K562 (cell line): Measurements from ENCODE around the gene SDK1. TPM values are rescaled to one million over a fixed set of nuclear protein-coding genes. Genes with fewer than 3 reads are reported as not detected.

ENCODE experiments used
- ATAC-seq: fragments of 200-7000 bp; cut with Tn5 transposase; 3 replicates; pipeline ENCODE4 v1.9.1; 2020; ENCODE audit warnings: moderate library complexity
- BruUV-seq: library from RNA; stranded (reverse); fragments of 400-500 nt; replicated peaks from 2 replicates; lab custom pipeline; 2021; lab: Mats Ljungman, UMichigan
- CTCF ChIA-PET: fragments of 300-600 bp; formaldehyde crosslinking; extraction: SDS; loops from one replicate; lab custom pipeline; 2021; ENCODE audit warnings: low intra/inter-chr PET ratio; lab: Yijun Ruan, JAX
- POLR2A ChIA-PET: fragments of 300-600, 350-650 bp; sonication (Branson Sonifier 250); formaldehyde crosslinking; extraction: SDS; loops from one replicate; lab custom pipeline; 2021; ENCODE audit warnings: antibody characterized with exemption, inconsistent platforms; lab: Yijun Ruan, JAX
- DNase-seq, 4 experiments: peaks; one replicate each; pipeline versions ENCODE4 v3.0.0 to v3.0.0-alpha.2; 2011 to 2018; ENCODE audit warnings: low spot score in 3 of 4, mixed read lengths in 3 of 4; ENCODE audit errors: extremely low read depth in 1 of 4
- FAIRE-seq: peaks from 2 replicates; lab custom pipeline; 2011; peaks lifted over from hg19 to GRCh38; lab: Jason Lieb, UNC
- H2AFZ ChIP-seq: 2 replicates; pipeline ENCODE4 v1.6.0; 2011; ENCODE audit warnings: low read depth, low read length, control low read depth, inconsistent platforms
- H3K27ac ChIP-seq: fragments of 200-600 bp; 3 replicates; pipeline ENCODE4 v1.8.0; 2011; ENCODE audit warnings: low read depth, mild to moderate bottlenecking, control low read depth, inconsistent platforms, low read length, moderate library complexity, mixed read lengths; ENCODE audit errors: extremely low read depth
- H3K27me3 ChIP-seq, 2 experiments: fragments of 300-600 bp in 1 of 2; 2 replicates in 1 of 2; 3 replicates in 1 of 2; pipeline versions ENCODE4 v1.6.0 to v1.8.0; 2011; ENCODE audit warnings: inconsistent platforms in 2 of 2, low read length in 2 of 2, mild to moderate bottlenecking in 1 of 2, mixed read lengths in 1 of 2, moderate library complexity in 1 of 2; ENCODE audit not compliant: control insufficient read depth in 2 of 2, insufficient read depth in 2 of 2
- H3K36me3 ChIP-seq: fragments of 300-600 bp; 3 replicates; pipeline ENCODE4 v1.8.0; 2011; ENCODE audit warnings: mild to moderate bottlenecking, low read length, inconsistent platforms; ENCODE audit not compliant: control insufficient read depth, insufficient read depth
- H3K4me1 ChIP-seq, 2 experiments: fragments of 200-600 bp in 1 of 2; replicated peaks in 1 of 2; 2 replicates in 1 of 2; 3 replicates in 1 of 2; pipeline versions ENCODE4 v1.5.1 to v1.8.0; 2011; ENCODE audit warnings: inconsistent platforms in 2 of 2, low read length in 2 of 2, mild to moderate bottlenecking in 1 of 2, mixed read lengths in 1 of 2, moderate library complexity in 1 of 2; ENCODE audit not compliant: control insufficient read depth in 2 of 2, insufficient read depth in 2 of 2
- H3K4me2 ChIP-seq: 2 replicates; pipeline ENCODE4 v1.6.1; 2011; ENCODE audit warnings: low read length, control low read depth, inconsistent platforms, mixed read lengths; ENCODE audit not compliant: insufficient read depth
- H3K4me3 ChIP-seq: fragments of 200-600 bp; sonication (generic), shearing (Covaris generic); 2 replicates; pipeline ENCODE4 v1.5.1; 2016; ENCODE audit warnings: control low read depth, inconsistent platforms
- H3K79me2 ChIP-seq: fragments of 200-600 bp; 3 replicates; pipeline ENCODE4 v1.8.0; 2011; ENCODE audit warnings: low read length, inconsistent platforms; ENCODE audit not compliant: control insufficient read depth, insufficient read depth
- H3K9ac ChIP-seq, 2 experiments: 2 replicates each; pipeline versions ENCODE4 v1.6.0 to v1.6.1; 2011; ENCODE audit warnings: low read depth in 2 of 2, low read length in 2 of 2, control low read depth in 1 of 2, inconsistent platforms in 1 of 2, mild to moderate bottlenecking in 1 of 2, mixed read lengths in 1 of 2; ENCODE audit not compliant: insufficient read depth in 1 of 2
- H3K9me1 ChIP-seq: one replicate; pipeline ENCODE4 v1.6.0; 2011; ENCODE audit warnings: inconsistent platforms, mild to moderate bottlenecking, low read length, moderate library complexity; ENCODE audit not compliant: control insufficient read depth, insufficient read depth
- H3K9me3 ChIP-seq: replicated peaks from 2 replicates; pipeline ENCODE4 v1.5.1; 2011; ENCODE audit warnings: low read depth, low read length, inconsistent platforms; ENCODE audit not compliant: control insufficient read depth, insufficient read depth
- H4K20me1 ChIP-seq: replicated peaks from 2 replicates; pipeline ENCODE4 v1.6.1; 2011; ENCODE audit warnings: low read length, inconsistent platforms, mixed read lengths; ENCODE audit not compliant: control insufficient read depth, insufficient read depth
- ATF7 ChIP-seq: fragments of 450-650 bp; IDR thresholded peaks from 2 replicates; pipeline ENCODE4 v1.7.1; 2014; ENCODE audit warnings: mild to moderate bottlenecking, moderate library complexity
- CHD4 ChIP-seq: fragments of 200-600 bp; sonication (generic); IDR thresholded peaks from 3 replicates; pipeline ENCODE4 v1.6.1; 2012; ENCODE audit warnings: low read depth, mild to moderate bottlenecking, mixed read lengths, low read length, inconsistent platforms; ENCODE audit not compliant: insufficient read depth, insufficient replicate concordance, poor library complexity, severe bottlenecking
- CSDE1 ChIP-seq, 2 experiments: fragments of 450-650 bp; IDR thresholded peaks; 2 replicates each; pipeline ENCODE4 v1.6.1; 2016; ENCODE audit warnings: mild to moderate bottlenecking in 1 of 2
- GABPB2 ChIP-seq: fragments of 250-450 bp; sonication (Bioruptor Pico); conservative IDR thresholded peaks from 2 replicates; pipeline ENCODE4 v1.5.1; 2021; ENCODE audit warnings: mild to moderate bottlenecking
- HDAC8 ChIP-seq: fragments of 450-650 bp; IDR thresholded peaks from 2 replicates; pipeline ENCODE4 v1.6.1; 2016; ENCODE audit warnings: mild to moderate bottlenecking, missing genetic modification characterization, moderate library complexity, missing compliant biosample characterization
- HNRNPH1 ChIP-seq: fragments of 200-400 bp; formaldehyde crosslinking; optimal IDR thresholded peaks from 2 replicates; pipeline ENCODE3; 2017; ENCODE audit warnings: low read depth, mild to moderate bottlenecking, low read length, moderate library complexity
- MBD2 ChIP-seq: sonication (generic); IDR thresholded peaks from 2 replicates; pipeline ENCODE4 v1.6.1; 2016; ENCODE audit warnings: low read depth, borderline replicate concordance
- NR0B1 ChIP-seq: fragments of 450-650 bp; IDR thresholded peaks from one replicate; pipeline ENCODE4 v1.6.1; 2018; ENCODE audit warnings: mild to moderate bottlenecking, moderate library complexity; ENCODE audit not compliant: partially characterized antibody
- POLR2H ChIP-seq: IDR thresholded peaks from 2 replicates; pipeline ENCODE4 v1.6.1; 2016; ENCODE audit warnings: missing genetic modification characterization, low read depth, mild to moderate bottlenecking, control low read depth, missing compliant biosample characterization, moderate library complexity
- RBM15 ChIP-seq: fragments of 200-400 bp; formaldehyde crosslinking; IDR thresholded peaks from 2 replicates; pipeline ENCODE4 v1.6.1; 2018; ENCODE audit warnings: mild to moderate bottlenecking, low read length, moderate library complexity; ENCODE audit not compliant: insufficient read depth
- SIRT6 ChIP-seq: IDR thresholded peaks from one replicate; pipeline ENCODE4 v1.6.1; 2012; ENCODE audit warnings: low read depth, mild to moderate bottlenecking, control low read depth, inconsistent platforms, low read length, moderate library complexity
- SRSF7 ChIP-seq: fragments of 200-400 bp; formaldehyde crosslinking; optimal IDR thresholded peaks from 2 replicates; pipeline ENCODE3; 2017; ENCODE audit warnings: mild to moderate bottlenecking, low read depth, low read length
- WGBS: fragments of 100-300 bp; shearing (Covaris generic); methylation state at CpG from one replicate; pipeline ENCODE4 v1.1.6; 2016; ENCODE audit warnings: low coverage, mixed read lengths; ENCODE audit not compliant: insufficient coverage; ENCODE audit errors: missing lambda C conversion rate; 5-methylcytosine and 5-hydroxymethylcytosine counted together
- in situ Hi-C: fragments of 300-500 bp; cut with MboI; formaldehyde crosslinking; loops from 4 replicates; pipeline ENCODE4 v1.15.0; 2018; ENCODE audit warnings: inconsistent platforms, mixed read lengths
- intact Hi-C: fragments of 100-400 bp; cut with micrococcal nuclease; formaldehyde crosslinking; loops from 2 replicates; pipeline ENCODE4 v1.14.2; 2022
- polyA plus RNA-seq, 8 experiments: library from polyadenylated mRNA; depleted of rRNA in 4 of 8; stranded (reverse) in 5 of 8; unstranded in 3 of 8; fragments of >200 nt; fragmentation: Nextera tagmentation in 2 of 8; fragmentation: Illumina TruSeq in 1 of 8; extraction: Ambion mirVana in 2 of 8; extraction: Trizol in 1 of 8; gene quantifications; 2 replicates each; pipeline versions ENCODE4 v1.2.1 to v1.2.3, GENCODE V29; 2011 to 2014; ENCODE audit warnings: inconsistent platforms in 1 of 8, missing spikeins in 1 of 8
- total RNA-seq, 7 experiments: library from RNA; depleted of rRNA in 6 of 7; stranded (reverse); fragments of >200 nt in 6 of 7; fragmentation: Illumina TruSeq in 2 of 7; extraction: Trizol in 2 of 7; gene quantifications; 2 replicates each; pipeline versions ENCODE4 v1.2.1 to v1.2.3, GENCODE V29; 2011 to 2021; ENCODE audit warnings: low replicate concordance in 1 of 7
- TF ChIP-seq, protein P1 (sequence below): sonication (generic); IDR thresholded peaks from 2 replicates; pipeline ENCODE4 v1.6.1; 2016

SDK1 gene
- total and polyA plus RNA-seq, 9 of the 15 experiments (the other 6 are each of a cell fraction or from before 2014, with no cell fraction given): 0.16 TPM; not detected in 8

GRCh38 chr7:4107839-4108238 is 806.8 kb downstream of the SDK1 start:
- H3K79me2 ChIP-seq: no peaks in the 10 kb centered on the region
- intact Hi-C loops (no loop called here), in situ Hi-C loops (no loop called here)
- H2AFZ ChIP-seq: no peak overlapping the region
- FAIRE-seq: no peak
- no peak overlapping the region for H3K27ac ChIP-seq
- POLR2A ChIA-PET: no interaction called here
- H3K9me3 ChIP-seq: no peaks in the 10 kb centered on the region
- TF ChIP-seq CHD4 (no peak), HNRNPH1 (no peak), SIRT6 (no peak), CSDE1 (IDR thresholded peaks at IDR 0.05) (no peak), ATF7 (no peak), GABPB2 (no peak), SRSF7 (no peak), NR0B1 (no peak), RBM15 (no peak), MBD2 (no peak), HDAC8 (tag) (no peak), POLR2H (tag) (no peak)
- TF ChIP-seq, protein P1, sequence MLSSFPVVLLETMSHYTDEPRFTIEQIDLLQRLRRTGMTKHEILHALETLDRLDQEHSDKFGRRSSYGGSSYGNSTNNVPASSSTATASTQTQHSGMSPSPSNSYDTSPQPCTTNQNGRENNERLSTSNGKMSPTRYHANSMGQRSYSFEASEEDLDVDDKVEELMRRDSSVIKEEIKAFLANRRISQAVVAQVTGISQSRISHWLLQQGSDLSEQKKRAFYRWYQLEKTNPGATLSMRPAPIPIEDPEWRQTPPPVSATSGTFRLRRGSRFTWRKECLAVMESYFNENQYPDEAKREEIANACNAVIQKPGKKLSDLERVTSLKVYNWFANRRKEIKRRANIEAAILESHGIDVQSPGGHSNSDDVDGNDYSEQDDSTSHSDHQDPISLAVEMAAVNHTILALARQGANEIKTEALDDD: no peak
- TF ChIP-seq, all 486 proteins: peak for 0
- H3K9me1 ChIP-seq: no peaks in the 10 kb centered on the region
- no peak overlapping the region for H3K4me2 ChIP-seq
- ATAC-seq (no peak), DNase-seq (no peak)
- 0 out of 5 replicates have a peak, but pooled peaks cover 0 to 2% of the 10 kb centered on the region in 2 experiments for H3K4me1 ChIP-seq
- H3K36me3 ChIP-seq: no peaks in the 10 kb centered on the region
- no peaks in the 10 kb centered on the region; the same call in 1 of the 2 replicates for H4K20me1 ChIP-seq
- no peak overlapping the region for H3K4me3 ChIP-seq
- 1% methylated on average over 11 of the region's 11 CpGs for WGBS
- BruUV-seq: no TSS peak
- peaks cover under 1 to 41% of the 10 kb centered on the region in 2 experiments; a peak in 3 of 5 replicates for H3K27me3 ChIP-seq
- no peak overlapping the region for H3K9ac ChIP-seq
- CTCF ChIA-PET: no interaction called here
